Mesodermal cell (in vitro differentiated cells): Measurements from ENCODE around the gene C9orf78.

ENCODE experiments used
- H3K27ac ChIP-seq: 2 replicates; pipeline ENCODE4 v1.7.0; 2013; ENCODE audit warnings: mild to moderate bottlenecking, low read depth, low read length, moderate library complexity; ENCODE audit not compliant: severe bottlenecking
- H3K36me3 ChIP-seq: 2 replicates; pipeline ENCODE4 v1.7.1; 2013; ENCODE audit warnings: mild to moderate bottlenecking, low read length, moderate library complexity; ENCODE audit not compliant: control insufficient read depth, insufficient read depth
- H3K4me1 ChIP-seq: one replicate; pipeline ENCODE4 v1.7.1; 2013; ENCODE audit warnings: mild to moderate bottlenecking, low read length; ENCODE audit not compliant: insufficient read depth, control insufficient read depth, poor library complexity, severe bottlenecking
- H3K4me3 ChIP-seq: 2 replicates; pipeline ENCODE4 v1.7.0; 2013; ENCODE audit warnings: low read length, control low read depth, mild to moderate bottlenecking; ENCODE audit not compliant: insufficient read depth, poor library complexity, severe bottlenecking; ENCODE audit errors: extremely low read depth
- H3K9me3 ChIP-seq: 2 replicates; pipeline ENCODE4 v1.7.1; 2013; ENCODE audit warnings: mild to moderate bottlenecking, low read length, moderate library complexity; ENCODE audit not compliant: control insufficient read depth
- WGBS, 2 experiments: methylation state at CpG; one replicate each; pipeline ENCODE4 v1.1.5; 2013; ENCODE audit warnings: missing lambda C conversion rate in 2 of 2; ENCODE audit not compliant: insufficient coverage in 2 of 2; 5-methylcytosine and 5-hydroxymethylcytosine counted together

Gene C9orf78

DNA sequence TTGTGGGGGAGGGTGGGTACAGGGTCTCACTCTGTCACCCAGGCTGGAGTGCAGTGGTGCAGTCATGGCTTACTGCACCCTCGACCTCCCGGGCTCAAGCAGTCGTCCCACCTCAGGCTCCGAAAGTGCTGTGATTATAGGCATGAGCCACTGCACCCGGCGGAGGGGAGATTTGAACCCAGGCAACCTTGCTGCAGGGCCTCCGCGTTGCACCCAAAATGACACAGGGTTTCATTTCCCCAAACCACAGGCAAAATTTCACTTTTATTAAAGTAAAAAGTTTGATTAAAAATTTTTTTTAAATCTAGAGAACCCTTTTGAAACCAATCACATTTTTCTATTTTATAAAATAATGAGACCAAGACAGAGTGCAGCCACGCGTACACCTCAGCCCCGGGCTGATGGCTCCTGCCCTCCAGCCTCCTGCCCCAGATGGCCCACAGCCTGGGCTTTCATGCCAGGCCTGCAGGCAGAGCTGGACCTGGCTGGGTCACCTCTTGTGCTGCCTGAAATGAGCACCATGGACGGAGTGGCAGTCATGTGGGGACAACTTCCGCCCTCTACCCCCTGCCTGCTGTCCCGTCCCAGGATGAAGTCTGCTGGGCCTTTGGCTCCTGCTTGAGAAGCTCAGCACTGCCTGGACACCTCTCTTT, 30.7 kb upstream of the C9orf78 start:
- Histone ChIP-seq H3K4me3 (no peak overlapping the region), H3K9me3 (no peaks in the 10 kb centered on the region), H3K4me1 (peaks cover 14% of the 10 kb centered on the region), H3K27ac (no peak overlapping the region), H3K36me3 (peaks cover 32% of the 10 kb centered on the region)
- WGBS, 2 experiments = 83 to 94% methylated on average over 6 to 11 of the region's 14 CpGs

- 58 to 65% methylated on average over 7 to 10 of the region's 11 CpGs for WGBS, 2 experiments
- no peaks in the 10 kb centered on the region for H3K9me3 ChIP-seq
- H3K4me3 ChIP-seq = no peak overlapping the region
- peaks cover 33% of the 10 kb centered on the region for H3K36me3 ChIP-seq
- H3K4me1 ChIP-seq = peaks cover 14% of the 10 kb centered on the region
- no peak overlapping the region for H3K27ac ChIP-seq
Measured at GRCh38 chr9:129864991-129865647, 30.0 kb upstream of the C9orf78 start.

DNA sequence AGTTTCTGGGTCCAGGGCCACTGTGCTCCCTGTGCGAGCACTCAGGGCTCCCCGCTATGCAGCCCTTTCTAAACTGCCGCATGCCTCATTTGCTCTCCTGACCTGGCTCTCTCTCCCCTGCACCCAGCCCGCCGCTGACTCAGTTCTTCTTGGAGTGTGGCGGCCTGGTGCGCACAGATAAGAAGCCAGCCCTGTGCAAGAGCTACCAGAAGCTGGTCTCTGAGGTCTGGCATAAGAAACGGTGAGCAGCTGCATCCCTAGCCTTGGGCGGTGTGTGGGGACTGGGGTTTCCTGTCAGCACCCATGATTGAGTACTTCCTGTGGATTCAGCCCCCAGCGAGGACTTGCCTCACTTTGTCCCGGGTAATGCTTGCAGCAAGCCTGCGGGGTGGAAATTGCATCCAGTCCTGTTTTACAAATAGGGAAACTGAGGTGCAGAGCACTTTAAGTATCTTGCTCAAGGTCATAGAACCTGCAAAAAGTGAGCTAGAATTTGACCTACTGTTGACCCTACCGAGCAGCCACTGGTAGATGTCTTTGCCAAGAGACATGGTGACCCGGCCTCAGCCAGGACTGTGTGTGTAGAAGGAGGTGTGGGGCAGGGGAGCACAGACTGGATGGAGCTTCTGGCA, 28.1 kb upstream of the C9orf78 start:
- 67 to 84% methylated on average over 9 to 12 of the region's 14 CpGs for WGBS, 2 experiments
- Histone ChIP-seq H3K4me3 (no peak overlapping the region), H3K4me1 (peaks cover 14% of the 10 kb centered on the region), H3K36me3 (peaks cover 39% of the 10 kb centered on the region), H3K27ac (no peak overlapping the region), H3K9me3 (no peaks in the 10 kb centered on the region)

- H3K36me3 ChIP-seq = peaks cover 48% of the 10 kb centered on the region
- H3K27ac ChIP-seq = no peak overlapping the region
- peaks cover 14% of the 10 kb centered on the region for H3K4me1 ChIP-seq
- no peak overlapping the region for H3K4me3 ChIP-seq
- WGBS, 2 experiments = 87 to 98% methylated on average over 9 to 11 of the region's 12 CpGs
- H3K9me3 ChIP-seq = no peaks in the 10 kb centered on the region
Measured at GRCh38 chr9:129861447-129861827, 26.4 kb upstream of the C9orf78 start.

GRCh38 chr9:129860653-129861446, 25.8 kb upstream of the C9orf78 start:
- 72 to 75% methylated on average over 10 of the region's 11 CpGs for WGBS, 2 experiments
- peaks cover 50% of the 10 kb centered on the region for H3K36me3 ChIP-seq

GRCh38 chr9:129858167-129858962, 23.3 kb upstream of the C9orf78 start:
- Histone ChIP-seq H3K4me3 (no peak overlapping the region), H3K4me1 (peaks cover 8% of the 10 kb centered on the region), H3K36me3 (peaks cover 52% of the 10 kb centered on the region), H3K27ac (no peak overlapping the region), H3K9me3 (no peaks in the 10 kb centered on the region)
- WGBS, 2 experiments = 84 to 86% methylated on average over 8 of the region's 11 CpGs

More at GRCh38 chr9:129860653-129861446, 25.8 kb upstream of the C9orf78 start:
- no peak overlapping the region for H3K27ac ChIP-seq
- H3K4me3 ChIP-seq = no peak overlapping the region
- peaks cover 14% of the 10 kb centered on the region for H3K4me1 ChIP-seq
- no peaks in the 10 kb centered on the region for H3K9me3 ChIP-seq

DNA sequence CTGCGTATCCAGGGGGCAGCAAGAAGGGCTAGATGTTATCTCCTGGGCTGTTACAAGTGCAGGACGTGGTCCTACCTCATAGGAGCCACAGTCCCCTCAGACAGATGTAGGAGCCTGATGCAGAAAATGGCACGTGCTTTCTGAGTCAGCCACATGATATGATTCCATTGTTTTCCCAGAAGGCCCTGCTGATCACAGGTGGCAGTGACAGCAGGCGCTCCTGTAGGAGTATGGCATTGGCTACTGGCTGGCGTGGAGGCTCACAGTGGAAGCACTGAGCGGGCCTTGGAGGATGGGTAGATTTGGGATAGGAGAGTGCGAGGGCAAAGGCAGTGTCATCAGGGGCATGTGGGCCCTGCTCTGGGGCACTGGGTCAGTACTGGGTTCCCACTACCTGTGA, 22.1 kb upstream of the C9orf78 start:
- Histone ChIP-seq H3K4me3 (no peak overlapping the region), H3K4me1 (no peaks in the 10 kb centered on the region), H3K36me3 (peaks cover 58% of the 10 kb centered on the region), H3K9me3 (no peaks in the 10 kb centered on the region), H3K27ac (no peak overlapping the region)
- 87 to 92% methylated on average over 4 to 5 of the region's 7 CpGs for WGBS, 2 experiments

DNA sequence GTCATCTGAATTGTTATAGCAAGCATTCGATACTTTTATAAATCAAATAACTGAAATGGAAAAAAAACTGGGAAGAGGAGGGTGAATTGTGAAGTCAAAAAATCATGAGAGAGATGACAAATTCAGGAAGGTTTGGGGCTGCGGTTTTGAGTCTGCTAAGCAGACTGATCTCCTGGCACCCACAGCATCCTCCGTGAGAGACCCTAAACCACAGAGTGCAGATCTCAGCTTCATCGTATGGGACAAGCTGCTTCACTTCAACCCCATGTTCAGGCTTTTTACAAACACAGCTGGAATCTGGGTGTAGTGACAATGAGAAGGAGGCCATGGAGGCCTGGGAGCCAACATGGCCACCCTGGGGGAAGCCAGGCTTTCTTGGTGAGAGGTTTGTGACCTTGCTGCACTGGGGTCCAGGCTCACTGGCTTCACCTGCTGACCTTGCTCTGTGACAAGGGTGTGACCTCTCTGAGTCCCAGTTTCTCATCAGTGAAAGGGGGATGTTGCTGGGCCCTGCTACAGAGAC, 19.6 kb upstream of the C9orf78 start:
- Histone ChIP-seq H3K9me3 (no peaks in the 10 kb centered on the region), H3K4me3 (no peak overlapping the region), H3K27ac (no peak overlapping the region), H3K4me1 (peaks cover 2% of the 10 kb centered on the region), H3K36me3 (peaks cover 57% of the 10 kb centered on the region)
- 94 to 100% methylated on average over 1 to 3 of the region's 4 CpGs for WGBS, 2 experiments

DNA sequence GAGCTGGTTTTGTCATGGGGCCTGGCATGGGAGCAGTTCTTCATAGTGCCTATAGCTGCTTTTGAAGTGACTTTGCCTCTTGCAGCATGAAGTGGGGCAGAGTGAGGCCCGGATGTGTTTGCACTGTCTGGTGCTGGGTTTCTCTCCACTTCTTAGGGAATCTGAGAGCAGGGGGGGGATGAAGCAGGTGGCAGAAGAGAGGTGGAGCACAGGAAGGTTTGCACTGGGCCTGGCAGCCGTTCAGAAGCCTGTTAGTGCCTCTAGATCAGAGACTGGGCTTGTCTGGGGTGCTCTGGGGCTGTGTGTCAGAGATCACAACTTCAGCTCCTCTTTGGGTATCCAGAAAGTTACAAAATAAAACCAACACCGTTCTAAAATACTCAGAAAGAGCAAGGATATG, 18.5 kb upstream of the C9orf78 start:
- no peaks in the 10 kb centered on the region for H3K9me3 ChIP-seq
- H3K36me3 ChIP-seq = peaks cover 56% of the 10 kb centered on the region
- 50 to 63% methylated on average over 1 to 2 of the region's 3 CpGs for WGBS, 2 experiments
- H3K4me1 ChIP-seq = peaks cover 11% of the 10 kb centered on the region
- no peak overlapping the region for H3K27ac ChIP-seq
- no peak overlapping the region for H3K4me3 ChIP-seq

- no peaks in the 10 kb centered on the region for H3K9me3 ChIP-seq
- H3K4me3 ChIP-seq = no peak overlapping the region
- WGBS, 2 experiments = 81 to 85% methylated on average over 5 of the region's 5 CpGs
- H3K4me1 ChIP-seq = peaks cover 11% of the 10 kb centered on the region
- peaks cover 48% of the 10 kb centered on the region for H3K36me3 ChIP-seq
- no peak overlapping the region for H3K27ac ChIP-seq
Measured at GRCh38 chr9:129852579-129852978, 17.5 kb upstream of the C9orf78 start.
